ENCODE data around the gene ECI2.

The ECI2 gene

DNA sequence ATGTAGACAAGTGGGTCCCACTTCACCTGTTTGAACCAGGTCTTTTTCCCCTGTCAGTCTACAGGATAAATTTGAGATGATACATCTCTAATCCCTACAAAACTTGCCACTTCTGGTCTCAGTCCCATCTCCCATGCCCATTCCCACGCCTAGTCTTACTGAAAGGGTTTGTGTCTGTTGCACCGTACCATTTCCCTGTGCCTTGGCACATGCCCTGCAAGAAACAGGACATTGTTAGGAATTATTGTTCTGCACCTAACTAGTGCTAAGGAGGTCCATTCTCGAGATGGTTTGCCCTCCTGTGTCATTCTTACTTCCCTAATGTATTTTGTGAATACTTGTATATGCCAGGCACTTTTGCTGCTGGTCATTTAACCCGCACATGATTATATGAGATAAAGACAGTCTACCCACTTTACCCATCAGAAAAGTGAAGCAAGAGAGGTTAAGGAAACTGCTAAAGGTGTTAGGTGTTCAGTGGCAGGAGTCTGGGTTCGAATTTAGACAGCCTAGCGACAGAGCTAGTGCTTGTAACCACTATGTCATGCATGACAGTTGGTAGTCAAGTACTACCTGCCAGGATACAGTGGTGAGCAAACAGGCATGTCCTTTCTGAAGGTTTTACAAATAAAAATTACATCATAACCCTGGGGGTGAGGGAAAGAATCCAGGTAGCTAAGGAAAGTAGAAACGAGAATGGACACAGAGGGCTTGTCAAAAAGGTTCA is 69.2 kb downstream of the ECI2 start:
- Histone ChIP-seq H3K9me3 (ENCODE audit: control insufficient read depth, insufficient read depth, low read length) (no peaks in the 10 kb centered on the region), H3K36me3 (ENCODE audit: insufficient read depth, low read length) (peaks cover 6% of the 10 kb centered on the region), H3K4me1 (ENCODE audit: insufficient read depth, low read length) (0 out of 2 replicates have a peak, but pooled peaks cover 4% of the 10 kb centered on the region), H3K9ac (ENCODE audit: low read depth, low read length) (no peak overlapping the region)
